Astrocyte of the cerebellum (primary cell): ENCODE results near the gene SAMMSON.

ENCODE experiments used
- DNase-seq: peaks from one replicate; pipeline ENCODE4 v3.0.0-alpha.2; 2011; ENCODE audit warnings: low read depth
- H3K4me3 ChIP-seq: 2 replicates; pipeline ENCODE4 v1.5.1; 2011; ENCODE audit warnings: mild to moderate bottlenecking, low read depth, low read length, moderate library complexity
- CTCF ChIP-seq: IDR thresholded peaks from 2 replicates; pipeline ENCODE4 v1.5.1; 2012; ENCODE audit warnings: low read length, low read depth, moderate library complexity, mild to moderate bottlenecking; ENCODE audit errors: missing control alignments
- in situ Hi-C: cut with HindIII; loops from 2 replicates; pipeline ENCODE4 v1.10.0; 2017; ENCODE audit warnings: low sequenced_read_pairs

The SAMMSON gene

GRCh38 chr3:70003119-70003518 lies 3.6 kb downstream of the SAMMSON start:
- no peak overlapping the region for H3K4me3 ChIP-seq
- no peak for DNase-seq
- no peak for TF ChIP-seq CTCF
- in situ Hi-C loops, result no loop called here

GRCh38 chr3:70006089-70006488 lies 6.6 kb downstream of the SAMMSON start:
- in situ Hi-C loops, result no loop called here
- no peak overlapping the region for H3K4me3 ChIP-seq
- DNase-seq, result no peak
- TF ChIP-seq CTCF, result no peak

- no peak for DNase-seq
- in situ Hi-C loops, result no loop called here
- no peak for TF ChIP-seq CTCF
- H3K4me3 ChIP-seq, result no peak overlapping the region
These were observed 10.8 kb downstream of the SAMMSON start for GRCh38 chr3:70010346-70010745.

- TF ChIP-seq CTCF, result no peak
- no peak overlapping the region for H3K4me3 ChIP-seq
- in situ Hi-C loops, result no loop called here
- no peak for DNase-seq
These were observed 12.0 kb downstream of the SAMMSON start for GRCh38 chr3:70011582-70011981.

- in situ Hi-C loops, result no loop called here
- DNase-seq, result no peak
- TF ChIP-seq CTCF, result no peak
- no peak overlapping the region for H3K4me3 ChIP-seq
These were observed 21.6 kb downstream of the SAMMSON start for GRCh38 chr3:70020906-70021660.

- in situ Hi-C loops, result no loop called here
- no peak overlapping the region for H3K4me3 ChIP-seq
- no peak for DNase-seq
- TF ChIP-seq CTCF, result no peak
These were observed 28.8 kb downstream of the SAMMSON start for GRCh38 chr3:70028361-70028760.
